ENCODE results near the gene ACAA1.
"Not testable (repeated sequence)": the region's sequence is repeated elsewhere in the genome, so short reads cannot be mapped to it uniquely, and the experiment has no call there.

- not testable (repeated sequence) for TF ChIP-seq CTCF (IDR thresholded peaks at IDR 0.05); EZH2 (IDR thresholded peaks at IDR 0.05; ENCODE audit: borderline replicate concordance, insufficient read depth, low read depth, low read length, poor library complexity, severe bottlenecking)
Measured at GRCh38 chr3:38077073-38077472, 59.9 kb downstream of the ACAA1 start.

Data from B cell (primary cell).